ENCODE results near the gene TMEM52.
"Not testable (repeated sequence)": the region's sequence is repeated elsewhere in the genome, so short reads cannot be mapped to it uniquely, and the experiment has no call there.

Gene TMEM52

DNA sequence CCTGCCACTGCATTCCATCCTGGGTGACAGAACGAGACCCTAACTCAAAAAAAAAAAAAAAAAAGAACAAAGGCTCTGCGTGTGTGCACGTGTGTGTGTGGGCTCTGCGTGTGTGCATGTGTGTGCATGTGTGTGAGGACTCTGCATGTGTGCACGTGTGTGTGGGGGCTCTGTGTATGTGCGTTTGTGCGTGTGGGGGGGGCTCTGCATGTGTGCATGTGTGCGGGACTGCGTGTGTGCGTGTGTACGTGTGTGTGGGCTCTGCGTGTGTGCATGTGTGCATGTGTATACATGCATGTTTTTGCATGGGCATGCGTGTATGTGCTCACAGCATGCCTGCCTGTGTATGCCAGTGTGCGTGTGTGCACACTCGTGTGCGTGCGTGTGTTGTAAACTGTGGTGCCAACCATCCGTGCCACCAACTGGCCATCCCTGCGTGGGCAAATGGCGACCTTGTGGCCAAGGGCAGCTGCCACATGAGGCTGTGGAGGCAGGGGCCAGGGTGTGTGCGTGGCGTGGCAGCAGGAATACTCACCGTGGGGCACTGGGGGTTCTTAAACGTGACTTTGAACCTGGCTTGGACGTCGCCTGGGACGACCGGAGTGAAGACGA, 26.8 kb upstream of the TMEM52 start:
- DNase-seq = no peak

- peak; percentile 45 for DNase-seq
Observed at GRCh38 chr1:1943834-1944570, 24.9 kb upstream of the TMEM52 start.

- no peak for DNase-seq
Observed at GRCh38 chr1:1942753-1943656, 23.9 kb upstream of the TMEM52 start.

DNA sequence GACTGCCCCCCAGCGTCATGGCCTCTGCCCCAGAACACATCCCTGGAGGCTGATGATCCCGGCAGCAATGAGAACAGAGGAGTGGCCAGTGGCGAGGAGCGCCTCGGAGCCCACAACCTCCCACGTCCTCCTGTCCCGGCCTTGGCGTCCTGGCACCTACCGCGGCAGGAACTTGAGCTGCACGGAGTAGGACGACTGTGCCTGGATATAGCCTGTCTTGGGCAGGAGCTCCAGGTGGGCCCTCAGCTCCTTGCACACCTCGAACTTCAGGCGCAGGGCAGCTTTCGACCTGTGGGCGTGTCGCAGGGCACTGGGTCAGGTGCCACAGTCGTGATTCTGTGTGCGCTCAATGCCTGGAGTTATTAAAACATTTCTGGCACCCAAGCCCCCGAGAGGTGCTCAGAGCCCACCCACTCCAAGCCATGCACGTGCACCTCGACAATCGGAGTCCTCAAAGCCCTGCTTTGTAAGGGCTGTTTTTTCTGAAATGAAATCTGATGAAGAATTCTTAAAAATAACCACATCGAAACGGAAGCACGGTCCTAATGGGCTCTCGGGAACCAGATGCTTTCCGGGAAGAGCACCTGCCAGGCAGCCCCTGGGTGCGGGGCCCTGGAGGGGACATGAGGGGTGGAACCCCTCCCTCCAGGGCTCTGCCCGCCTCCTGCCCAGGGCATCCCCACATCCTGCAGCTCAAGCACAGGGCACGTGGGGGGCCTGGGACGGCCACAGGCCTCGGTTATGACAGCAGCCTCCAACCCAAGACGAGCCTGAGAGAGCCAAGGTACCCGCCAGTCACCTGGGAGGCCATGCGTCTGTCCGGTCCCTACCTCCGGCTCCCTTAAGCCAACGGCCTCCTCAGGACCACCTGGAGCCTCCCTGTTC, 23.0 kb upstream of the TMEM52 start:
- DNase-seq = no peak

GRCh38 chr1:1941211-1941841, 22.2 kb upstream of the TMEM52 start:
- DNase-seq = no peak

DNA sequence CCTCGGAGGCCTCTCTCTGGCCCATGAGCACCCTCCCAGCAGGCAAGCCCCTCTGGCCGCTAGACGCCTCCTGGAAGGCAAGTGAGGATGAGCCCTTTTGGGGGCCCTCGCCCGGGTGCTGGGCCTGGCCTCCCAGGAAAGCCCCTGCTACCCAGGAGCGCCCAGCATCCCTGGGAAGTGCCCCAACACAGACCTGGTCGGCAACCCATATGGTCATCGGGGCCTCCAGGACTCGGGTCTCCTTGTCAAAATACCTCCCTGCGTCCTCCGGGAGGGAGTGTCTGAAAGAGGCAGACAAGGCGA, 21.0 kb upstream of the TMEM52 start:
- no peak for DNase-seq

DNA sequence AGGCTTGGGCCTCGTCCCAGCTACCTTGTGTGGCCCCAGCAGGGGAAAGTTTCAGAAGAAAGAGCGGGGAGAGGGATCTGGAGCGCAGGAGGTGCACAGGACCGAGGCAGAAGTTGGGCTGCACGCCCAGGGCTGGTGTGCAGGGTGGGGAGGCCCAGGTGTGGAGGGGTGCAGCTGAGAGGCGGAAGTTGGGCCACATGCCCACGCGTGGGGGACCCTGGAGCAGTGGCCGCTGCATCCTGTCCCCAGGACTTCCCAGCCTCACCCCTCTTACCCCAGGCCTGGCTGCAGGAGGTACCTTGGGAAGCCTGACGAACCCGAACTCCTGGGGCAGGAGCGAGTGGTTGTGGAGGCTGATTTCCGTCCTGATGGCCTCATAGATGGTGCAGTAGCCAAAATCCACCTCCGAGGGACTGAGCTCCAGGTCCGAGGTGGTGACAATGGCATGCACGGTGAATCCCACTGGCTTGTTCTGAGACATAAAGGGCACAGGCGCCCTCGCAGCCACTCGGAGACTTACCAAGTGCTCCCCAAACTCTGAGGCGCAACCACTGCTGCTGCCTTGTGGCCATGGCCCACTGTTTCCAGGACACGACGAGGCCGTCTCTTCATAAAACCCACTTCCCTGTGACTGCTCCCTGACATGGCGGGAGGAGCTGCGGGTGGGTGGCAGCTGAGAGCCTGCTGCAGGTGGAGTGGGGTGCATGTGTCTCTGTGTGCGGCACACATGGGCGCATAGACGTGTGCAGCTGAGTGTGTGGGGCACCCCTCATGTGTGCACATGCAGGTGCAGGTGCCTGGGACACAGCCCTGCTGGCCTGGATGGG, 20.4 kb upstream of the TMEM52 start:
- DNase-seq = no peak

- DNase-seq = no peak
Observed at GRCh38 chr1:1938613-1939295, 19.7 kb upstream of the TMEM52 start.

DNA sequence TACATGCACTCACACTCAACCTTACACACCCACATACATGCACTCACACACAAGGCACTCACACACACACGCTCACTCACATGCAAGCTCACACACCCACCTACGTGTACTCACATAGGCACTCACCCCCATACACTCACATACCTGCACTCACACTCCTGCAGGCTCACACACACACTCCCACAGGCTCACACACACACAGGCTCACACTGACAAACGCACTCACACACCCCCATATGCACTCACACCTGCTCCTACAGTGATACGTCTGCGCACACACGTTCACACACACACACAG, 19.1 kb upstream of the TMEM52 start:
- DNase-seq = no peak

DNA sequence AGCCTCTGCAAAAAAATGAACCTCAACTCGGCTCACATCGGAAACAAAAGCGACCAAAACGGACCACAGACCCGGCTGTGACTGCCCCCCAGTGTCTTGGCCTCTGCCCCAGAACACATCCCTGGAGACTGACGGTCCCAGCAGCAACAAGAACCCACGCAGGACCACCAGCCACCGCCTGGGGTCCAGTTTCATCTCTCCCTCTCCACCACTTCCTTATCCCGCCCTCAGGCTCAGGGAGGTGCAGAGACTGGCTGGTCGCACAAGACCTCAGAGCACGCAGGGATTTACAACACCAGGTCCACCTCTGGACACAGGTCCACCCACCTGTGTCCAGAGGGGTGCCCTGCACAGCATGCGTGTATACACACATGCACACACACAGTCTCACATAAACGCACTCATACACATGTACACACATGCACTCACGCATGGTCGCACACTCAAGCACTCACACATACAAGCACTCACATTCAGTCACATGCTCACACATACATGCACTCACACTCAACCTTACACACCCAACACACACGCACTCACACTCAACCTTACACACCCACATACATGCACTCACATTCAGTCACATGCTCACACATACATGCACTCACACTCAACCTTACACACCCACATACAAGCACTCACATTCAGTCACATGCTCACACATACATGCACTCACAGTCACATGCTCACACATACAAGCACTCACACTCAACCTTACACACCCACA, 18.6 kb upstream of the TMEM52 start:
- DNase-seq = no peak

DNA sequence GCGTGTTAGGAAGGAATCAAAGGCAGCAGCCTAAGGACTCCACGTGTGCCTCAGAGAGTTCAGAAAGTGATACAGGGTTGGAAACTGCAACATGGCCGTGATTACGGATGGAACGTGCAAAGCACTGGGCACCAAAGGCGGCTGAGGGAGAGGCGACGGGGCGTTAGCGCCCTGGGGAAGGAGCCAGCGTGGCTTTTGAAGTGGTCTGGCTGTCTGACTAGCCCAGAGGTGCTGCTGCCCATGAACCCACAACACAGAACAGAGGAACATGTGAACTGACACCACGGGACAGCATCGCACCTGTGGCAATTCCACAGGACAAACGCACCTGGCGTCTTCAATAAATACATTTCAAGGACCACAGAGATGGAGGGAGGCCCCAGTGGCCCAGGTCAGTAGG, 18.0 kb upstream of the TMEM52 start:
- no peak for DNase-seq

GRCh38 chr1:1934848-1935247, 15.8 kb upstream of the TMEM52 start:
- not testable (repeated sequence) for DNase-seq

DNA sequence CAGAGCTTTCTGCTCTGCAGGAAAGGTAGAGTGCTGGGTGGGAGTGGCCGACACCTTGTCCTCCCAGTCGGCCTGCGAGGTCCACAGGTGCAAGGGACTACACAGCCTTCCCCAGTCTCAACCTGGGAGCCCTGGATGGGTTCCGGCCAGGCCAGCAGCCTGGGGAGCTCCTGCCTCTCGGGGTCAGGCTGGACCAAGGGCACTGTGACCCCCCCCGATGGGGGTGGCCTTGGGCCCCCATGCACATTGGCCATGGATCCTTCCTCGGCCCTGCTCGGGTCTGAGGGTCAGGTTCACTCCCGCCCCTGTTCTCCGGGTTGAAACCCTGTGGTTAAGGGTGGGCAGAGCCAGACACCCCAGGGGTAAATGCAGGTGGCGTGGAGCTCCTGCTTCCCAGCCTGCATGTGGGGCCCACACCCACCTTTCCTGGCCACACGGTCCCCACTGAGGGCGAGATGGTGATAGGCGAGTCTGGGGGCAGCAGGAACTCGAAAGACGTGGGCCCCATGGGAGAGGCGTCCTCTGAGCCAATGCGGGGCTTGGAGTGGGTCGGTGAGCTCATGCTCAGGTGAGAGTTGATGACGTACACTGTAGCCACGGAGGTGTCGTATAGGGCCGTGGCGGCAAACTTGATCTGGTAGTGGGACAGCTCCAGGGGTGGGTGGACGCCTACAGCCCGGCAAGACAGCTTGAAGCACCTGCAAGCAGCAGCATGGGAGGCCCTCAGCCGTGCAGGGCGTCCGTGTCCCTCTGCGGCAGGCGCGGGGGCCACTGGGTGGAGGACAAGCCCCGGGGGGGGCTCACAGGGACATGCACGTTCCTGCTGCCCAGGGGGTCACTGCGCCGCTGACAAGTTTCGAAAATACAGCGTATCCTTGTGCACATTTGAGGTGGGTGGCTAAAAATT, 10.8 kb upstream of the TMEM52 start:
- DNase-seq = no peak

DNA sequence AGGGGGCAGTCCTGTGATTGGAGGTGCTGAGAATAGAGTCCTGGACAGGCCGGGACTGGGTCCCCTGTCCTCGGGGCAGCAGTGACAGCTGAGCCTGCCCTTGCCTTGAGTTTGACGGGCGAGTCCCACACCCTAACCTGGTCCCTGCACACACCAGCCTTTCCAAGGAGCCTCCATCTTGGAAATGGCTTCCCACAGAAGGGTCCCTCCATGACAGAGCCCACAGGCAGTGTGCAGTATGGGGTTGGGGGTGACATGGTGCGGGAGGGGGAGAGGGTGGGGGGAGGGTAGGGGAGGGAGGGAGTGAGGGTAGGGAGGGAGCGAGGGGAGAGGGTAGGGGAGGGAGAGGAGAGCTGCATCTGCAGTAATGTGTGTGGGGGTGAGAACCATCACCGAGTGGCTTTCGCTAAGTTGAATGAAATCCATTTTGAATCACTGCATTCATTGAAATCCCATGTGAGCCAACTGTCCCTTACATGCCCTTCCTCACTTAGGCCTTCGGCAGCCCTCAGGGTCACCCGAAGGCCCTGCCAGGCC, 10.1 kb upstream of the TMEM52 start:
- DNase-seq = no peak

- no peak for DNase-seq
Observed at GRCh38 chr1:1928231-1929101, 9.4 kb upstream of the TMEM52 start.

- no peak for DNase-seq
Observed at GRCh38 chr1:1927751-1928150, 8.7 kb upstream of the TMEM52 start.

GRCh38 chr1:1926886-1927660, 8.0 kb upstream of the TMEM52 start:
- no peak for DNase-seq

Measured in NCI-H345 (cell line).